K562 (cell line): ENCODE data around the gene RAB5A. TPM values are rescaled to one million over a fixed set of nuclear protein-coding genes. Genes with fewer than 3 reads are reported as not detected.
A peak's percentile ranks its signal among the peaks of the same experiment; 100 is the strongest.

ENCODE experiments used
- BRD4 ChIP-seq: fragments of 200-600 bp; sonication (generic); IDR thresholded peaks from 2 replicates; pipeline ENCODE4 v1.6.1; 2017; ENCODE audit warnings: inconsistent platforms
- CEBPB ChIP-seq: fragments of 450-650 bp; IDR thresholded peaks from 2 replicates; pipeline ENCODE4 v1.6.1; 2016; ENCODE audit warnings: missing genetic modification characterization, missing compliant biosample characterization
- EP400 ChIP-seq: fragments of 450-650 bp; IDR thresholded peaks from 2 replicates; pipeline ENCODE4 v1.6.1; 2017; ENCODE audit warnings: antibody characterized with exemption, mild to moderate bottlenecking, moderate library complexity
- ESRRB ChIP-seq: fragments of 250-450 bp; sonication (Bioruptor Pico); IDR thresholded peaks from 2 replicates; pipeline ENCODE4 v1.5.0; 2020; ENCODE audit warnings: mild to moderate bottlenecking, moderate library complexity, borderline replicate concordance
- FOXK2 ChIP-seq, 2 experiments: fragments of 450-650 bp; IDR thresholded peaks in 1 of 2; conservative IDR thresholded peaks in 1 of 2; 2 replicates each; pipeline ENCODE4 v1.6.1; 2016; ENCODE audit warnings: low read depth in 2 of 2, mild to moderate bottlenecking in 1 of 2
- MCM3 ChIP-seq: fragments of 450-650 bp; IDR thresholded peaks from 2 replicates; pipeline ENCODE4 v1.6.1; 2016
- MITF ChIP-seq: IDR thresholded peaks from 2 replicates; pipeline ENCODE4 v1.6.1; 2014; ENCODE audit warnings: antibody characterized with exemption
- NFXL1 ChIP-seq: fragments of 450-650 bp; formaldehyde crosslinking; IDR thresholded peaks from 2 replicates; pipeline ENCODE4 v1.4.0; 2021; ENCODE audit warnings: mild to moderate bottlenecking
- PBX2 ChIP-seq, 2 experiments: IDR thresholded peaks in 1 of 2; conservative IDR thresholded peaks in 1 of 2; 2 replicates each; pipeline ENCODE4 v1.6.1; 2016; ENCODE audit warnings: low read depth in 2 of 2, mild to moderate bottlenecking in 1 of 2, missing compliant biosample characterization in 1 of 2, missing genetic modification characterization in 1 of 2, moderate library complexity in 1 of 2
- PURB ChIP-seq: sonication (generic); formaldehyde crosslinking; IDR thresholded peaks from 2 replicates; pipeline ENCODE4 v1.9.0; 2021; ENCODE audit warnings: low read depth, mild to moderate bottlenecking, missing genetic modification reagents
- RBM15 ChIP-seq: fragments of 200-400 bp; formaldehyde crosslinking; IDR thresholded peaks from 2 replicates; pipeline ENCODE4 v1.6.1; 2018; ENCODE audit warnings: mild to moderate bottlenecking, low read length, moderate library complexity; ENCODE audit not compliant: insufficient read depth
- RBM34 ChIP-seq: fragments of 200-400 bp; formaldehyde crosslinking; IDR thresholded peaks from 2 replicates; pipeline ENCODE4 v1.6.1; 2018; ENCODE audit warnings: low read length, borderline replicate concordance; ENCODE audit not compliant: insufficient read depth
- RREB1 ChIP-seq: fragments of 250-450 bp; sonication (Bioruptor Pico); IDR thresholded peaks from 2 replicates; pipeline ENCODE4 v1.4.0; 2020
- SNAPC5 ChIP-seq: fragments of 250-450 bp; sonication (Bioruptor Pico); IDR thresholded peaks from 2 replicates; pipeline ENCODE4 v1.8.0; 2021; ENCODE audit warnings: moderate library complexity, mild to moderate bottlenecking, inconsistent platforms
- SNIP1 ChIP-seq: fragments of 450-650 bp; IDR thresholded peaks from 2 replicates; pipeline ENCODE4 v1.7.1; 2017; ENCODE audit warnings: low read depth, mild to moderate bottlenecking
- SRSF1 ChIP-seq: fragments of 200-400 bp; formaldehyde crosslinking; IDR thresholded peaks from 2 replicates; pipeline ENCODE4 v1.6.1; 2017; ENCODE audit warnings: mild to moderate bottlenecking, low read depth, low read length, moderate library complexity
- TBP ChIP-seq: optimal IDR thresholded peaks from 2 replicates; pipeline ENCODE3; 2011; ENCODE audit warnings: low read depth, low read length, improper control_type of control experiment
- ZC3H8 ChIP-seq: fragments of 450-650 bp; IDR thresholded peaks from 2 replicates; pipeline ENCODE4 v1.6.1; 2017
- ZNF75A ChIP-seq: fragments of 450-650 bp; formaldehyde crosslinking; IDR thresholded peaks from 2 replicates; pipeline ENCODE4 v1.4.0; 2020; ENCODE audit warnings: mild to moderate bottlenecking
- ZSCAN29 ChIP-seq: fragments of 450-650 bp; IDR thresholded peaks from 2 replicates; pipeline ENCODE4 v1.6.1; 2017
- polyA plus RNA-seq, 8 experiments: library from polyadenylated mRNA; depleted of rRNA in 4 of 8; stranded (reverse) in 5 of 8; unstranded in 3 of 8; fragments of >200 nt; fragmentation: Nextera tagmentation in 2 of 8; fragmentation: Illumina TruSeq in 1 of 8; extraction: Ambion mirVana in 2 of 8; extraction: Trizol in 1 of 8; gene quantifications; 2 replicates each; pipeline versions ENCODE4 v1.2.1 to v1.2.3, GENCODE V29; 2011 to 2014; ENCODE audit warnings: inconsistent platforms in 1 of 8, missing spikeins in 1 of 8
- total RNA-seq, 7 experiments: library from RNA; depleted of rRNA in 6 of 7; stranded (reverse); fragments of >200 nt in 6 of 7; fragmentation: Illumina TruSeq in 2 of 7; extraction: Trizol in 2 of 7; gene quantifications; 2 replicates each; pipeline versions ENCODE4 v1.2.1 to v1.2.3, GENCODE V29; 2011 to 2021; ENCODE audit warnings: low replicate concordance in 1 of 7

The RAB5A gene
- total and polyA plus RNA-seq, 9 of the 15 experiments (the other 6 are each of a cell fraction or from before 2014, with no cell fraction given): 28.3 to 64.2 (median 49.0) TPM

- TF ChIP-seq SRSF1 (no peak), SNIP1 (0 out of 2 replicates have a peak, but pooled peaks have one; percentile 50), BRD4 (no peak), TBP (peak; percentile 38), ZSCAN29 (no peak), RBM15 (no peak), RREB1 (CRISPR knock-in tag) (no peak), SNAPC5 (CRISPR knock-in tag) (no peak), PBX2 (CRISPR knock-in tag; IDR thresholded peaks at IDR 0.05; ENCODE audit: low read depth) (no peak), PBX2 (tag; conservative IDR thresholded peaks at IDR 0.05; ENCODE audit: low read depth) (peak; percentile 81), EP400 (peak; percentile 43; the same call in 1 of the 2 replicates), ZC3H8 (0 out of 2 replicates have a peak, but pooled peaks have one; percentile 70), MITF (no peak), ZNF75A (CRISPR knock-in tag) (no peak), MCM3 (0 out of 2 replicates have a peak, but pooled peaks have one; percentile 52), CEBPB (tag) (no peak), ESRRB (CRISPR knock-in tag) (no peak), PURB (CRISPR knock-in tag) (no peak), NFXL1 (no peak), RBM34 (no peak), FOXK2 (conservative IDR thresholded peaks at IDR 0.05 in 1 of 2, IDR thresholded peaks at IDR 0.05 in 1 of 2; ENCODE audit: low read depth in 2 of 2) (peak; percentile 19 to 62; a peak in 1 of 4 replicates)
These were observed 12.8 kb upstream of the RAB5A start, which contains the start of gene EFHB (continued) for GRCh38 chr3:19934098-19934566.
